NOMO-1 (cell line): Measurements from ENCODE around the gene CFAP210.

ENCODE experiments used
- DNase-seq, 2 experiments: peaks; one replicate each; lab custom pipeline; 2025; ENCODE audit not compliant: unreplicated experiment in 2 of 2; lab: John Stamatoyannopoulos, UW

The CFAP210 gene, protein sequence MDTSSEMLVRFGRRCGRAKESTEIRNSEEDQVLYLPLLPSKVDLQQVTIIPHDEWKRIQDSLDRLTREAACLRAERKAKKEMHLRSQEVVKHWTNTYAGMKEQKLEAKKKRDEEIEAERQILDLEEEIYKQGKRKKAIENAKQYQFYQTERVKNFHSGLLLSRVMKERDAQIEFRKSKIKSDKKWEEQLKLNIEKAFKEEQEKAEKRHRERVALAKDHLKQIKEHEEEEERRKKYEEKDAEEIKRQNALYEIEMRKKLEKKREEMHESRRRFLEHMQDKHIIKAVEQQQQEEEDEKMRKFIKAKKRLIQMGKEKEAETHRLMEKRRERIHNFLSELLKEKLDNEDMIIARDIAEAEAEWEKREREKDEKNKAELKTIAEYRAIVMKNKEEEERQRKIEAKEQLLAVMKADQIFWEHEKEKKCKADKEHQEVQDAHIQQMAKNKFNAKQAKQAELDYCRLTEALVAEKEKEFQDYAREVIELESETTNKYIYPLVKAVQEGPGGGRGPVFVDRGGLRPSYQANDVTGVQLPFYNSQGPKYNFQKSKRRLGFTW

DNA sequence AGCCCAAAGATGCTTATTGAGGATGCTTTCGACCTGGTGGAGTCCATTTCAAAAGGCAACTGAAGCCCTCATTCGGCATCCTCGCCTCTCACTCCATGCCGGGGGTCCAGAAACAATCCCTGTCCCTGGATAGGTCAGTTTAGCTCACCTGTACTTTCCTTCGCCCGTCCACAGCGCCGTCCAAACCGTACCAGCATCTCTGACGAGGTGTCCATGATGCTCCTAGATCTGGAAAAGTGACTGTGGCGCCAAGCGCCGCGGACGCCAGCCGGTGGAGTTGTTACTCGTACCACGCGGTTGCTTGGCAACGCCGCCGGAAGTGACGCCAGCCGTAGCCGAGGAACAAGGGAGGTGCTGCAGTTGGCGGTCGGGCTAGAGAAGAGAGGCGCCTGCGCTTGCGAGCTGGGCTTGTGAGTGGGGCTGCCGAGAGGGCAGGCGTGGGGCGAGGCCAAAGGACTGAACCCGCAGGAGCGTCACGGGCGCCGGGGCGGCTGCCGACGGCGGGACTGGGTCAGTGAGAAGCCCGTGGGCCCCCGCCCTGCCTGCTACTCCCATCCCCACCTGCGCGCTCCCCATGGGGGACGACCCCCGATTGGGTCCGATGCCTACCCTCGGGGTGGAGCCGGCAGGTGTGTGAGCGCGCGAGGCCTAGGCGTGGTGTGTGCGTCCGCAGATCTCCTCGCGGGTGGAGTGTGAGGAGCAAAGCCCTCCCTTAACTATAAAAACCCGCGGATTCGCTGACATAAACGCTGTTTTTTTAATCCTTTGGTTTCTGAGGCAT lies at the start of gene CFAP210, which contains the start of gene PHOSPHO2:
TSS of gene CFAP210 (minus strand) at position 293 of the 781 bp plus-strand sequence. CDS start at position 215, 78 bp downstream.
TSS of gene PHOSPHO2 (plus strand) at position 357 of the 781 bp plus-strand sequence. CDS start 6,503 bp downstream, outside the sequence.
- peak; percentile 92 to 94 for DNase-seq

DNA sequence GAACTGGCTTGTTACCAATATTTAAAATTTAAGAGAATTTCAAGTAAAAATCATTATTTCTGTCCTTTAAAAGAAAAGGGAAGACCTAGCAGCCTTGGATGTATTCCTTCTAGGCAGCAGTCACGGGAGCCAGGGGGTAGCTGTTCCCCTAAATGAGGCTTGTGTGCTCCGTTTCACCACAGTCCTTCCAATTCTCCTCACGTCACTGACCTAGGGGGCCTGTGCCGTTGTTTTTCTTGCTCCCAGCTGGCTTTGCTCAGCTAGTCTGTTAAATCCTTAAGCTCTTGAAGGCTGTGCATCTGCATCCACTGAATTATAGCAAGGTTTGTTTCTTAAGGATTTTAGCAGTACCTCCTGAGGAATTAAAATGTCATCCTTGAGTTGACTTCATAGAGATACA lies 49.3 kb upstream of the CFAP210 start:
- no peak for DNase-seq

DNA sequence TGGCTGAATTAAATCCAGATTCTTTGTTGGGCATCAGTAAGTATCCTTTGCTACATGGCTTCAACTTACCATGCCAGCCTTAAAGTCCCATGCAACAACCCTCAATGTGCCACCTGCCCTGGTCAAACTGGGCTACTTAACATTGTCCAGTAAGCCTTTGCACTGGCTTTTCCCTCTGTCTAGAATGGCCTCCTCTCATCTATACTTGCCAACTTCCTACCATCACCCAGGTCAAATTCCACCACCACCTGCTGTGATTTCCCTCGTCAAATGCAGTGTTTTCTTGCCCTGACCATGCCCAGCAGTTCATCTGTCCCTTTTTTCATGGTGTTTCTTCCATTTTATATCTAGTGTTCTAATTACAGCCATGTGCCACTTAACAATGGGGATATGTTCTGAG lies 45.1 kb upstream of the CFAP210 start:
- DNase-seq = no peak

DNA sequence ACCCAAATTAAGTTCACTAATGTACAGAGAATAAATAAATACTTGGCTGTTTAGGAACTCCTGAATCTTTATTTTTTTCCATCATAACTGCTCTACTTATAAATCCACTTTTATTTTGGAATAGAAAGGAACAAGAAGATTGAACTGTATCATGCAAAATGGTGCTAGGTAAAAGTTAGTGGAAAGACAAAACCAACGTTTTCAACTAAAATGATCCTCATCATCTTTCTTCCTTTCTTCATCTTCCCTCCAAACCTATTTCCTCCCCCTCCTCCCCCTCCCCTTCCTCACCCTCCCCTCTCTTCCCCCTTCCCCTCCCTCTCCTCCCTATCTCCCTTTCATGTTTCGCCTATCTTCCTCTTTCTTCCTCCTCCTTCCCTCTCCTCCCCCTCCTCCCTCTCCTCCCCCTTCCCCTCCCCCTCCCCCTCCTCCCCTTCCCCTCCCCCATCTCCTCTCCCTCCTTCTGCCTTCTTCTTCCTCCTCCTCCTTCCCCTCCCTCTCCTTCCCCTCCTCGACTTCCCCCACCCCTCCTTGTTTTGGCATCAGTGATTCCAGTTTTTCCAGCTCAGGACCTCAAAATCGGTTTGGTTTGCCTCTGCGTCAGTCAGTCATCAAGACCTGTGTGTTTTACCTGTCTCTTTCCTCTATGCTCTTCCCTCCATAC lies 44.5 kb upstream of the CFAP210 start:
- DNase-seq = no peak

DNA sequence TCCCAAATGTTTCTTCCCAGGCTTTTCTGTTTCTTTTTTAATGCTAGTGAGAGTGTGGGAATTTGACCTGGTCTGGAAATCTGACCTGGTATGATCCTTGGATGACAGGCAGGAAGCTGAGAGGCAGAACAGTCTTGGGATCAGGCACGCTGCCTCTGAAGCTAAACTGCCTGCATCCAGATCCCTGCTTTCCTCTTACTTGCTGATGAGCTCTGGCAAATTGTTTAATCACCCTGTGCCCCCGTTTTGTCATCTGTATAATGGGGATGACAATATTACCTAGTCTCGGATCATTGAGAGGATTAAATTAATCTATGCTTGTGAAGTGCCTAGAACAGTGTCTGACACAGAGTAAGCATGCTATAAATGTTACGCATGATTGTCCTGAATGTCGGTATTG lies 42.7 kb upstream of the CFAP210 start:
- no peak for DNase-seq

DNA sequence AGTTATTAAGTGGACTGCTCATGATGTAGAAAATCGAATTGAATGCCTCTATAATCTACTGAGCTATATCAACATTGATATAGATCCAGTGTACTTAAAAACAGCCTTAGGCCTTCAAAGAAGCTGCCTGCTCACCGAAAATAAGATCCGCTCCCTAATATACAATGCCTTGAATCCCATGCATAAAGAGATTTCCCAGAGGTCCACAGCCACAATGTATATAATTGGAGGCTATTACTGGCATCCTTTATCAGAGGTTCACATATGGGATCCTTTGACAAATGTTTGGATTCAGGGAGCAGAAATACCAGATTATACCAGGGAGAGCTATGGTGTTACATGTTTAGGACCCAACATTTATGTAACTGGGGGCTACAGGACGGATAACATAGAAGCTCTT lies 41.4 kb upstream of the CFAP210 start:
- no peak for DNase-seq

DNA sequence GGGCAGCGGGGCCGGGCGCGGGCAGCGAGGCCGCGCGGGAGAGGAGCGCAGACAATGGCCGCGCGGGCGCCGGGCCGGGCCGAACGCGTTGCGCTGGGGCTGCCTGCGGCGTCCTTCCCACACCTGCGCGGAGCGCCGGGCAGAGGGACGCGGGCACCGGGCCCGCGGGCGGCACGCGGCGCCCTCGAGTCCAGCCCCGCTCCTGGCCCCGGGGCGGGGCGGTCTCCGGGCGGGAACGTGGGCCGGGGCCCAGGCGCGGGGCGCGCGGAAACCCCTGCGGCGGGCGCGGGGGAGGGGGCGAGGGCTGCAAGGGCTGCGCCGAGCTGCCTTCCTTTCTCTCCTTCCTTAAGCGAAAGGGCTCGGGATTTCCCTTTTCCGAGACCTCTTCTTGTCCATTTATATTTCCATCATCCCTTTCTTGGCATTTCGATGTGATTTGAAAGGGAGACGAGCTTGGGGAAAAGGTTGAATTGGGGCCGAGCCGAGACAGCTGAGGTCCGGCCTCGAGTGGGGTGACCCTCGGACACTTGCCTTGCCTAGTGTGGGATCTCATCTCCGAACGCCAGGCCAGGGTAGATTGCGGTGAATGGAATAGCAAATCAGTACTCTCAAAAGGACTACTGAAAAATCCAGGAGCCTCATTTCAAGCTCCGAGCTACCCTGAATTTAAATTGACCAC lies 40.1 kb upstream of the CFAP210 start:
- DNase-seq = no peak

DNA sequence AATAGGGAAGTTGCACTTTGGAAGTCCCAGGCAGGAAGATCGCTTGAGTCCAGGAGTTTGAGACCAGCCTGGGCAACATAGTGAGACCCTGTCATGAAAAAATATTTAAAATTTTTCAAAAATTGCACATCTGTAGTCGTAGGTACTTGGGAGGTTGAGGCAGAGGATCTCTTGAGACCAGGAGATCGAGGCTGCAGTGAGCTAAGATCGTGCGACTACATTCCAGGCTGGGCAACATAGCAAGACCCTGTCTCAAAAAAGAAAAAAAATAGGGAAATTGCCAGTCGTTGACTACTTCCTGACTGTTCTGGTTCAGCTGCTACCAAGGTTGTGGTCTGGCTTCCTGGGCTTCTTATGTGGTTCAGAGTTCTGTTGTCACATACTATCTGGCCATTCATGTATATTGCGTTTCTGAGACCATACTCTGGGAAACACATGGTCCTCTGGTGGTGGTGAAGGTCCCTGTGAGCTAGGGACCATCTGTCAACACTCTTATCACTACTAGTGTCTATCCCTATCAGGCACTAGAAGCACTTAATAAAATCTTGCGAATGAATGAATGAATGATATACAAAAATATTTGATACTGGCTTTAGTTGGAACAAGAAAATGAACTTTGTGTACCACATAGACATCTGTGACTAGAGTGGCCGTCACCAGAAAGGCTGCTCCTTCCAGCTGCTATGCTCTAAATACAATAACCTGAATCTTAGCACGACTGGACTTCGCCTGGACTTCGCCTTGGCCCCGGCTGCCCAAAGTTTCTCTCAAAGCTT lies 38.6 kb upstream of the CFAP210 start:
- no peak for DNase-seq

DNA sequence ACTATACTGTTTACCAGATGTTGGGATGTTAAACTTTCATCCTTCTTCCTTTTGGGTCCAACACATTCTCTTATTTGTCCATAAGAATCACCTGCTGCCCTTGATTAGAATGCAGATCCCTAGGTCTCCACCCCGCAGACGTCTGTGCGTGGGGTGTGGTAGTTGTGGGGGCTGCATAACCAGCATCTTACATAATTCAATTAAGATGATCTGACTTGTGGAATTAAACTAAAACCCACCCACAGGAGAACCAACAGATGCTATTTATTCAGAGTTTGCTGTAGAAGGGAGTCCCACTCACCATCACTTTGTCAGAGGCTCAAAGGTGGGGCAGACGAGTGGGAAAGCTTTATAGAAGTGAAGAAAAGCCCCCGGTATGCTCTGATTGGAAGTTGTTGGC lies 37.9 kb upstream of the CFAP210 start:
- DNase-seq = no peak

DNA sequence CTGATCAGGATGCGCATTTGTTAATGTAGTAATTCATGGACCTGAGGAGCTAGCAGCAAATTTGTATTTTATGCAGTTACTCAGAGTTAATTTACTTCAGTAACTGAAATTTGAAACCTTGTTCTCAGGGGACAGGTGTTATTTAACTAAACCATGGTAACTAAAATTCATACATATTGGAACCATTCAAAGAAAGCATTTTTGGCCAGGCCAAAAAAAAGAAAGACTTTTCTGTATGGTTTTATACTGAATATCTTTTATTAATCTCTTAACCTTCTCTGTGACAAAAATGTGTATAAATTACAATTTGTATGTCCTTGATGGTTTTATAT lies 35.0 kb upstream of the CFAP210 start:
- DNase-seq = no peak

DNA sequence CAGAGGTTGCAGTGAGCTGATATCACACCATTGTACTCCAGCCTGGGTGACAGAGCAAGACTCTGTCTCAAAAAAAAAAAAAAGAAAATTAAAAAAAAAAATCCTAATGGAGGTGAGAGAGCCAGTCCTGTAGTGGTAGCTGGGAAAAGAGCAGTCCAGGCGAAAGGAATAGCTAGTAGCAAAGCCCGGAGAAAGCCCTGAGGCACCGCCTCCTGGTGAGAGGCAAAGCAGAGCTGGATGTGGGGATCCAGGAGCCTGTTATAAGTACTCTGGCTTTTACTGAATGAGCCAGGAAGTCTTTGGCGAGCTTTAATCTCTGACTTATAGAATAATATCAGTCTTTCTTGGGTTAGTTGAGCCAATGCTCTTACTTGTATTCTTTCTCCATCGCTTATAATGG lies 32.9 kb upstream of the CFAP210 start:
- no peak for DNase-seq

DNA sequence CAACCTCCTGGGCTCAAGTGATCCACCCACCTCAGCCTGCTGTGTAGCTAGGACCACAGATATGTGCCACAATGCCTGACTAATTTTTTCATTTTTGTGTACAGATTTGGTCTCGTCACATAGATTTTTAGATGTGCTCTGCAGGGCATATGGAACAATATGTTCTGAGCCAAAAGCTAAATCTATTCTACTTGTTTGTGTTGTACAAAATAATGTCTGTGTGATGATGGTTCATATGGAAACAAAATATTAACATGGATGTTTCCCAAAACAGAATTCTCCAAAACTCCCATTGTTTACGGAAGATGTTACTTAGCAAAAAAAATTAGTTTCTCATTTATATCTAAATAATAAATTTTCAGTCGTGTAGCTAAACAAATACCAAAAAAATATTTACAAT lies 26.8 kb upstream of the CFAP210 start:
- no peak for DNase-seq

DNA sequence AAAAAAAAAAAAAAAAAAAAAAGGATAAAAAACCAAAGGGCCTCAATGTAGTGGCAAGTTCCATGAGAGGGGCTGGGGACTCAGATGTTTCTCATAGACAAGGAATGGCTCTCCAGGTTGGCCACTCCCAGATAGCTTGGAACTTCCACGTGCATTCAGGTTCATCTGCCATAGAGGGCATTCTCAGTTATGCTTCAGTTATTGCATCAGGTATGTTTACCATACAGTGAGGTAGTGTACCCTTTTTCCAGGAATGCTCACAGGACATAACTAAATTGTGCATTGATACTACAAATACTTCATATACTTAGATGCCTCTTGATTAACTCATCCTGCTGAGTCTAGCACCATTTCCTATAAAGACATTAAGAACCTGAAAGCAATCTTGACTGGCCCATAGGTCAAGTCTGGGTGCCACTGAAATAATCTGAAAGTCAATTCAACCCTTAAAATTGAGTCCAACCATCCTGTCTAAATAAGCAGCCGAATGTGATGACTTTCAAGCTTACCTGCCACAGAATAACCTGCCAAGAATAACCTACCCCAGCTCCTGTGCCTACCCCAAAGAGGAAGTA lies 24.8 kb upstream of the CFAP210 start:
- no peak for DNase-seq

DNA sequence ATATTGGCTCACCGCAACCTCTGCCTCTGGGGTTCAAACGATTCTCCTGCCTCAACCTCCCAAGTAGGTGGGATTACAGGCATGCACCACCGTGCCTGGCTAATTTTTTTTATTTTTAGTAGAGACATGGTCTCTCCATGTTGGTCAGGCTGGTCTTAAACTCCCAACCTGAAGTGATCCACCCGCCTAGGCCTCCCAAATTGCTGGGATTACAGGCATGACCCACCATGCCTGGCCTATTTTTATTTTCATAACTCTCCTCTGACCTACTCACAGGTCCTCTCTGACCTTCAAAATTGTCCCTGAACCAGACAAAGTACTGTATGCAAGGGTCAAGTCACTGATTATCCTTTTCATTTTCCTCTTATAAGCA lies 23.5 kb upstream of the CFAP210 start:
- no peak for DNase-seq

DNA sequence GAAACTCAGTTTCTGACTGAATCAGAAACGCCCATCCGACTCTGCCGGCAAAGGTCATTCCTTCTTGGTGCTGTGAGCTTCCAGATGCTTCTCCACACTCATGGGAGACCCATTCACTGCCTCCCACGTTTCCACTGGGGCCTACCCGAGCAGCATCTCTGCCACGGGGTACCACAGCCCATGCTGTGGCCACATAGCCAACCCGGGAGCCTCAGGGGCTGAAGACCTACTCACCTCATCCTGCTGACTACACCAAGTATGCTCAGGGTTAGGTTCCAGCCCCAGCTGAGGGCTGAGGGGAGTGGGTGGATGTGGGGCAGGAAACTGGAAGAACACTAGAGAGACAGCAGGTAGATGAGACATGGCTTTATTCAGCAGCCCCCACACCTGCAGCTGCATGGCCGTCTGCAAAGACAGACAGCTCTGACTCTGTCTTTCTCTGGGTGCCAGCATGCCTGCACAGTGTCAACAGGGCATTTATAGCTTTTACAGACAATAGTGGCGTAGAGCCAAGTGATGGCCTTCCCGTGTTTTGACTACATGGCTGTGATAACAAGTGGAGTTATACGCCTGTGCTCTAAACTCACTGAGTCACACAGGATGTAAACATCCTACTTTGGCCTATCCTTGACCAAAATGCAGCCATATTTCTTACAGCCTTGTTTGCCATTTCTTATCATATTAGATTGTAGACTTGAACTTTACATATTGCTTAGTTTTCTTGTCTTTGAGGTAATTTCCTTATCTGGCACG lies 22.9 kb upstream of the CFAP210 start:
- DNase-seq = no peak

DNA sequence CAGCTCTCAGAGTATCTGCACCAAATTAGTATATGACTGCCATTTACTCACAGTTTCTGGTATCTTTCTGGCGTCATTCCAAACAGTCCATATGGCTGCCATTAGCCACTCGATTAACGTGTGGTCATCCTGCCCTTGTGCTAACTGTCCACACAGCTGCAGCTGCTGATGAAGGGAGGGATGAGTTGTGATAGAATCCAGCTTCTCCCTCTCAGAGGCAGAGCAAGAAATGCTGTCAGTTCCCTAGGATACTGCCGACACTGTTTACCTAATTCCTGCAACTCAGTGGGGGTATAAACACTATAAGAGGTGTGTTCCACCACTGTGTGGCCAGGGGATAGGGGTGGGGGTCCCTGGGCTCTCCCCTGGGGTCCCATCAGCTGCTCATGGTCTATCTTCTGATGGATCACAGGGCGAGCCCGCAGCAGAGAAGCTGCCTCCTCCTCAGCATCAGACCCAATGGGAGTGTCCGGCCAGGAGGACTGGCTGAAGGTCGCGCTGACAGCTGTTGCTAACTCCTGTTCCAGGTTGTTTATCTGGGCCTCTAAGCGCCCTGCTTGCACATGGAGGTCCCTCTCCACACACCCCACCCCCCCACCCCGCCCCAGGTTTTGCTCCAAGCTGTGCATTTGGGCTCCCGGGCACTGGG lies 22.2 kb upstream of the CFAP210 start:
- DNase-seq = no peak

DNA sequence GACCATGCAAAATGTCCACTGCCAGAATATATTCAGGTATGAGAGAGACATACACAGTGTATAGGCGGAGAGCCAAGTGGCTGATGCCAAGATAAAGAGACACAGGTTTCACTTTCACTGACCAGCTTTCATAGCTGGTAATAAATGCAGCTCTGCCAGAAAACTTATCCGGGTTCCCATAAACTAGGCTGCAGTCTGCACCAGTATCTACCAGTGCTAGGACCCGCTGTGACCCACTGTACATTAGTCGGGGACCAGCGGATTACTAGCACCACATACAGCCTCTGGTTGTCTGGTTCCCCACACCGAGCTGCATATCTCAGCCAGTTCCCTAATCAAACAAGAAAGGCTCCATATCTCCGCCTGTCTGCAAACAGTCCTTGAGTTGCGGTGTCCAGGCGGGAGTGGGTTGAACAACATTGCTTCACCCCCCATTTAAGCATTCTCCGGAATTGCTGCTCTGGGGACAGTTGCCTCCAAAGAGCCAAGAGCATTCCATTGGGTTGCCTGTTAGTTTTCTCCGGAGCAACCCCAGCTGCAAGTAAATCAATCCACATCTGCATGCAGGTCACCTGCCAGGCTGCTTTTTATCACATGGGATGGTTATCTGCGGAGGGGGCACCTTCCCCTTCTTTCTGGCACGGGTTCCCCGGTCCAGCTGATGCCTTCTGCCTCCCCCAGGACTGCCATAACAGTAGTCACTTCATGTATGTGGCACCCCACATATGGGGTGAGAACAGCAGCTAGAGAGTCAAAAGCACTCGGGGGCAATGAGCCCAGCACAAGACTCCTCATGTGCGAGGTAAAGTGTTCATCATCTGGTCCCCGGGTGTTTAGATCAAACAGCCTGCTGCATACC lies 21.4 kb upstream of the CFAP210 start:
- peak in 1 of 2 experiments; percentile 42 for DNase-seq
